ENCODE data around the gene LIPE.

LIPE gene

DNA sequence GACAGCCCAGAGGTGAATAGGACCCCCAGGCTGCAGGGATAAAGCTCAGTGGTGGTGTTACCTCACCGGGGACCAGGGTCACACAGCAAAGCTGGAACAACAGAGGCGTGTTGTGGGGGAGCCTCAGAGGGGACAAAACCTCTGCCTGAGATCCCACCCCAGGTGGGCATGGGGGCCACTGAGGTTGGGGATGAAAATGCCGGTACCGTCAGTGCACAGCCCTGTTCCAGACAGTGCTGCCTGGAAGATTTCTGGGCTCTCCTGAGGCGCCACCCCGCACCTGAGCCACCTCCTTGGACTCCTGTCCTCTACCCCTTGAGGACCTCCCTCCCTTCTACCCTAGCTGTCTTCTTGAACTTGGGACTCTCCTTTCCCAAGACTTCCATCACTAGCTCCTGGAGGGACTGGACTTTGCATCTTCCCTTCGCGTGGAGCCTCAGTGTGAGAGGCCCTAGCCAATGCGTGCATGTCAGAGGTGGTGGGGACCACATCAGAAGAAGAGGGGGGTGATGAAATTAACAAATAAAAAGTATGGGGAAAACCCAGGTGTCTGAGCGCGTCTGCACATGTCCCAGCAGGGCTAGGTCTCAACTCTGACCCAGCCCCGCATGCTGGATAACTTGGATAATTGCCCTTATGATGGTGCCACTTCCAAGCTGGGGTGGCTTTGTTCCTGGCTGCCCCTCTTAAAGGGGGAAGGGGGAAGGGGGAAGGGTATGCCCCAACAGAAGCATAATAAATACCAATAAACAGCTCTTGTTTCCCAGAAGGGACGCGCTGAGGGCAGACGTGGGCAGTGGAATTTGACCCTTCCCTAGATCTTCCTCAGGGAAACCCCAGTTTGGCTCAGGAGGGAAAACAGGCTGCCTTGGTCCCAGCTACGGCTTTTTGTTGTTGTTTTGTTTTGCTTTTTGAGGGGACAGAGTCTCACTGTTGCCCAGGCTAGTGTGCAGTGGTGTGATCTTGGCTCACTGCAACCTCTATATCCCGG, 48.7 kb downstream of the LIPE start:
- no peak for DNase-seq (ENCODE audit: low read depth)

DNA sequence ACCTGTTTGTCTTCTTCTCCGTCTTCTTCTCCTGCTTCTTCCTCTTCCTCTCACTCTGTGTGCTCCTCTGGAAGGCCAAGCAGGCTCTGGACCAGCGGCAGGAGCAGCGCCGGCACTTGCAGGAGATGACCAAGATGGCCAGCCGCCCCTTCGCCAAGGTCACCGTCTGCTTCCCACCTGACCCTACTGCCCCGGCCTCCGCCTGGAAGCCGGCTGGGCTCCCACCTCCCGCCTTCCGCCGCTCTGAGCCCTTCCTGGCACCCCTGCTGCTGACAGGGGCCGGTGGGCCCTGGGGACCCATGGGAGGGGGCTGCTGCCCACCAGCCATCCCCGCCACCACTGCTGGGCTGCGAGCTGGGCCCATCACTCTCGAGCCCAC, 51.0 kb downstream of the LIPE start:
- no peak for DNase-seq (ENCODE audit: low read depth)

- no peak for DNase-seq (ENCODE audit: low read depth)
These were observed 51.6 kb downstream of the LIPE start for GRCh38 chr19:42375415-42376176.

DNA sequence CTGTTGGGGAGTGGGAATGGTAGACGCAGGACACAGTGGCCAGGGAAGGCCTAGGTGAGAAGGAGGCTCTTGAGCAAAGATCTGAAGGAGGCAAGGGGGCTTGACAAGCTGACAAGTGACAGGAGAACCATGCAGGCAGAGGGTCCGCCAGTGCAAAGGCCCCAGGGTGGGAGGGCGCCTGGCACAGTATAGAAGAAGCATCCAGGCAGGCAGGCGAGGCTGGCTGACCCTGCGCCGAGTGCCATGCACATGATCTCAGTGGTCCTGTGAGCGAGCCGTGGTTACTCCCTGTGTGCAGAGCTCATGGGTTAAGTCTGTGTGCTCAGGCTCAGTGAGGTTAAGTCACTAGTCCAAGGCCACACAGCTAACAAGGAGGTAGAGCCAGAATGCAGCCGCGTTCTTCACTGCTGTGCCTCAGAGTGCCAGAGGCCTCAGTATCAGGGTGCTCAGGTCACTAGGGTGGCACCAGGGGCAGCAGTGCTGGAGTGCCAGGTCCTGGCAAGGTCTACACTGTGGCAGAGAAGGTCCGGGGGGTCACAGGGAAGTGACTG, 52.3 kb downstream of the LIPE start:
- DNase-seq (ENCODE audit: low read depth): no peak

DNA sequence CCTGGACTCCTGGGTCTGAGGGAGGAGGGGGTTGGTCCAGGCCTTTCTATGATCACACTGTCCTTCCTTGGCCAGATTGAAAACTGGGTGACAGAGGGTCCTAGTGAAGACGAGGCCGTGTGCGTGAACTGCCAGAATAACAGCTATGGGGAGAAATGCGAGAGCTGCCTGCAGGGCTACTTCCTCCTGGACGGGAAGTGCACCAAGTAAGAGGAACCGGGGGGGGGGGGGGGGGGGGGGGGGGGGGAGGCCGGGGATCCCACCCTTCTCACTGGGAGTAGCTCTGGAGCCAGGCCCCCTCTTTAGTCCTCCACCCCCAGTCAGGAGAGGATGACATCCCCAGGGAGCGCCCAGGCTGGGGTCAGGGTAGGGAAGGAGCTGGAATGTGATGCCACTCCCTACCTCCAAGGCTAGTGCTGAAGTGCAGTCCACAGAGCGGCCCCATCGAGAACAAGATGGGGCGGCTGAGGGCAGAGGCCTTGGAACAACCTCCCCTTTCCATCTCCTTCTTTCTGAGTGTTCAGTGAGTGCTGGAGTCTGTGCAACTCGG, 56.5 kb downstream of the LIPE start:
- no peak for DNase-seq (ENCODE audit: low read depth)

DNA sequence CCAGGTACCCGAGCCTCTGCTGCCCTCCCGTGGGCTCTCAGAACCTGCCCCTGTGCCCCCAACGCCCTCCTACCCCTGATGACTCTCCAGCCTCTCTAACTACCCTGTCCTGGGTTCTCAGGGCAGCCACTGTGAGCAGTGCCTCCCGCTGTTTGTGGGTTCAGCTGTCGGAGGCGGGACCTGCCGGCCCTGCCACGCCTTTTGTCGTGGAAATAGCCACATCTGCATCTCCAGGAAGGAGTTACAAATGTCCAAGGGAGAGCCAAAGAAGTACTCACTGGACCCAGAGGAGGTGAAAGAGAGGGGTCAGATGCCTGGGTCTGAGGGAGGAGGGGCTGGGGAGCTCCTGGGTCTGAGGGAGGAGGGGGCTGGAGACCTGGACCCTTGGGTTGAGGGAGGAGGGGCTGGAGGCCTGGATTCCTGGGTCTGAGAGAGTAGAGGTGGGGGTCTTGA, 57.1 kb downstream of the LIPE start:
- no peak for DNase-seq (ENCODE audit: low read depth)

DNA sequence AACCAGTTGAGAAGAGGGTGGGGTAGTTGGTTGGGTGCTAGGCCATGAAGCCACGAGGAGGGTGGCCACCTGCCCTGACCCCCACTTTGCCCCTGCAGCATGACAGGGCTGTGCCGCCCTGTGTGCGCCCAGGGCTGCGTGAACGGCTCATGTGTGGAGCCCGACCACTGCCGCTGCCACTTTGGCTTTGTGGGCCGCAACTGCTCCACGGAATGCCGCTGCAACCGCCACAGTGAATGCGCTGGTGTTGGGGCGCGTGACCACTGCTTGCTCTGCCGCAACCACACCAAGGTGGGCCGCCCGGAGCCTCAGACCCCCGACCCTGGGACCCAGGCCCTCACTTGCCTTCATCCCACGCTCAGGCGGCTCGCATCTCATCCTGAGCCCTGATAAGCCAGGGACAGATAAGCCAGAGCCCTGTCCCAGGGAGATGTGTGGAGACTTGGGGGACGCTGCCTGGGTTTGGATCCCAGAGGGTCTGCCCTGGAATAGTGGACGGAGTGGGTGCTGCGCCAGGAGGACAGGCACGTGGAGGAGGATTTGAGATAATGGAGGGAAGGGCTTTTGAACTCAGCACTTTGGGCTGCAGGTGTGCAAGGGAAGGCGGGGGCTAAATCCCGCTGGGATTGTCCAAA, 57.6 kb downstream of the LIPE start:
- DNase-seq (ENCODE audit: low read depth): no peak

- no peak for DNase-seq (ENCODE audit: low read depth)
These were observed 58.4 kb downstream of the LIPE start for GRCh38 chr19:42368765-42369164.

DNA sequence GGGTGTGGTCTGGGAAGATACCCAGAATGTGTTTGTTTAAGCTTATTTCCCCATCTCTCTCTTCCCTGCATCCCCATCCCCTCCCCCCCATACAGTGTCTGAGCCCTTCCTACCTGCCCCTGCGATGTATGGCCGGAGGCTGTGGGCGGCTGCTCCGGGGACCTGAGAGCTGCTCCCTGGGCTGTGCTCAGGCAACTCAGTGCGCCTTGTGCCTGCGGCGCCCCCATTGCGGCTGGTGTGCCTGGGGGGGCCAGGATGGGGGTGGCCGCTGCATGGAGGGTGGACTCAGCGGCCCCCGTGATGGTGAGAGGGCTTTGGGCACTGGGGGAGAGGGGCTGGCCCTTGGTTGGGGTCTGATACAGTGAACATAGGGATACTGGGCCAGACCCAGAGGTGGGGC, 58.8 kb downstream of the LIPE start:
- no peak for DNase-seq (ENCODE audit: low read depth)

GRCh38 chr19:42367929-42368328, 59.3 kb downstream of the LIPE start:
- no peak for DNase-seq (ENCODE audit: low read depth)

- no peak for DNase-seq (ENCODE audit: low read depth)
These were observed 60.5 kb downstream of the LIPE start for GRCh38 chr19:42366673-42367072.

DNA sequence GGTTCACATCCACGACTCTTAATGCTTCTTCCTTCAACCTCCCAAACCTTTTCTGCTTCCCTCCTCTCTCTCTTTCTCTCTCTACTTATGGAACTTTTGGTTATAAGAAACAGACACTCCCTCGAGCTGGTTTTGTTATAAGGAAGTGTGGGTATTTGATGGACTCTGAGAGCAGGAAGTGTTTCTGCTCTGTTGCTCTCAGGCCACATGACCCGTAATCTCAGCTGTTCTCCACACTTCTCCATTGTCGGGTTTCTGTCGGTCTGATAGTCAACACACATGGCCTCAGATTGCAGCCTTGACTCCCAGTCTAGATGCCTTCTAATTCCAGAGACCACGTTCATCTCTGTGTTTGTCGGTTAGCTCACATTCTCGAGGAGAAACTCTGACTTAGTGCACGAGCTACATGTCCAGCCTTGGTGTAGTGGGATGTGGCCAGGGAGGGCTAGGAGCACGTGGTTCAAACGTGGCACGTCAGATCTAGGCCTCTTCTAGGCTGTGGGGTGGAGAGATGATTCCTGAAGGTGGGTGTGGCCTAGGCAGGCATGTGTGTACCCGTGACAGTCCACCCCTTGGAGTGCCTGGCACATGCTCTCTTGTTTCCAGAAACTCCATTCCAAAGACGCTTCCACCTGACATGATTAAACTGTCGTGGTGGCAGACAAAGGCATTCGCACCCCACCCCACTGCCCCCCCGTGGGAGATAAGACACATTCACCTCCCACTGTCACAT, 63.4 kb downstream of the LIPE start:
- no peak for DNase-seq (ENCODE audit: low read depth)

DNA sequence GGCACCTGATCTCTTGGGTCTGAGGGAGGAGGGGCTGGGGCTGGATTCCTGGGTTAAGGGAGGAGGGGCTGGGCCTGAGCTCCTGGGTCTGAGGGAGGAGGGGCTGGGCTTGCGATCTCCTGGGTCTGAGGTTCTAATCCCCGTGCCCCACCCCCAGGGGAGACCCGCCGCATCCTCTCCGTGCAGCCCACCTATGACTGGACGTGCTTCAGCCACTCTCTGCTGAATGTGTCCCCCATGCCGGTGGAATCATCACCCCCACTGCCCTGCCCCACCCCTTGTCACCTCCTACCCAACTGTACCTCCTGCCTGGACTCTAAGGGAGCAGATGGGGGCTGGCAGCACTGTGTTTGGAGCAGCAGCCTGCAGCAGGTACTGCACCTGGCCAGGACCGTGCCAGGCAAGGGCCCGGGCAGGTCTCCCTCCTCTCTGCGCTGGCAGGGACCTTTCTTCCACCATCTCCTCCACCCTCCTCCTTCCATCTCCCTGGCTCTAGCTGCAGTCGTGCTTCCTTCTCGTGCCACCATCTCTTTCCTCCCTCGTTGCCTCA, 64.2 kb downstream of the LIPE start:
- no peak for DNase-seq (ENCODE audit: low read depth)

DNA sequence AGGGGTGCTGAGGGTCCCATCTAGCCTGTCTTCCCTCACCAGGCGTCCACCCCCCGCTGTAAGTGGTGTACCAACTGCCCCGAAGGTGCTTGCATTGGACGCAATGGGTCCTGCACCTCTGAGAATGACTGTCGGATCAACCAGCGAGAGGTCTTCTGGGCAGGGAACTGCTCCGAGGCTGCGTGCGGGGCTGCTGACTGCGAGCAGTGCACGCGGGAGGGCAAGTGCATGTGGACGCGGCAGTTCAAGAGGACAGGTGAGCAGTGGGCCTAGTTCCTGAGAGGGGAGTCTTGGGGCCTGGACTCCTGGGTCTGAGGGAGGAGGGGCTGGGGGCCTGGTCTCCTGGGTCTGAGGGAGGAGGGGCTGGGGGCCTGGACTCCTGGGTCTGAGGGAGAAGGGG, 64.8 kb downstream of the LIPE start:
- no peak for DNase-seq (ENCODE audit: low read depth)

GRCh38 chr19:42361545-42361910, 65.7 kb downstream of the LIPE start:
- DNase-seq (ENCODE audit: low read depth): no peak

DNA sequence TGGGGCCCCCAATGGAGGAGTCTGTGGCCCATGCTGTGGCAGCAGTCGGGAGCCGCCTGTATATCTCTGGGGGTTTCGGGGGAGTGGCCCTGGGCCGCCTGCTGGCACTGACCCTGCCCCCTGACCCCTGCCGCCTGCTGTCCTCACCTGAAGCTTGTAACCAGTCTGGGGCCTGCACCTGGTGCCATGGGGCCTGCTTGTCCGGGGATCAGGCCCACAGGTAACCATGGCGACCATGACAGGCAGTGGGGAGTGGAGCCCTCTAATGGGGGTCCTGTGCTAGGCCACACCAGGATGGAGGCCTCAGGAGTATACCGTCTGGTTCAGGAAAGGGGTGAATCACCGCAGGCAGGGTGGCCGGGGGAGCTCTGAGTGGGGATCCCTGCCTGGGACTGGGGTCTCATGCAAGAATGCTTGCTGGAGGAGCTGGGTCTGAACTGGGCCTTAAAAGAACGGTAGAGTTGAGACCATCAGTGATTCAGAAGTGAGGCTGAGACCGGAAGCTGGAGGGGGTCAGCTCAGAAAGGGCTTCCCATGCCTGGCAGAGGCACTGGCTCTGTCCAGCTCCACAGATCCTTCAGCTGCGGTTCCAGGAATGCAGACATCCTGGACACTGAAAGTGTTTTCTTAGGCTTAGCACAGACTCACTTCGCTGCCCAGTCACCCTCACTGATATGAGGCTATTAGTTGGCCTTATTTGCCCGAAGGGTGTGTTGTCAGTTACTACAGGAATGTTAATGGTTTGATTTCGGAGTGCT, 66.2 kb downstream of the LIPE start:
- no peak for DNase-seq (ENCODE audit: low read depth)

DNA sequence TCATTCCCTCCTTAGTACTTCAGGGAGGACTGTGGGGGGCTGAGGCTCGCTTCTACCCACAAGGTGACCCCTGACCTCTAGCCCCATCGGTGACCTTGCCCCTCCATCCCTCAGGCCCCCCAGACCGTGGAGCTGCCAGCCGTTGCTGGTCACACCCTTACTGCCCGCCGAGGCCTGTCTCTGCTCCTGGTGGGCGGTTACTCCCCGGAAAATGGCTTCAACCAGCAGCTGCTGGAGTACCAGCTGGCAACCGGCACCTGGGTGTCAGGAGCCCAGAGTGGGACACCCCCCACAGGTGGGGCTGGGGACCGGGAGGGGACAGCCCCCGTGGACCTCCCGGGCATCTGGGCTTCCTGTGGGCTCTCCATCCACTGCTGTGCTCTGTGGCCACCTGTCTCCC, 69.9 kb downstream of the LIPE start:
- no peak for DNase-seq (ENCODE audit: low read depth)

GRCh38 chr19:42356686-42357085, 70.5 kb downstream of the LIPE start:
- no peak for DNase-seq (ENCODE audit: low read depth)

DNA sequence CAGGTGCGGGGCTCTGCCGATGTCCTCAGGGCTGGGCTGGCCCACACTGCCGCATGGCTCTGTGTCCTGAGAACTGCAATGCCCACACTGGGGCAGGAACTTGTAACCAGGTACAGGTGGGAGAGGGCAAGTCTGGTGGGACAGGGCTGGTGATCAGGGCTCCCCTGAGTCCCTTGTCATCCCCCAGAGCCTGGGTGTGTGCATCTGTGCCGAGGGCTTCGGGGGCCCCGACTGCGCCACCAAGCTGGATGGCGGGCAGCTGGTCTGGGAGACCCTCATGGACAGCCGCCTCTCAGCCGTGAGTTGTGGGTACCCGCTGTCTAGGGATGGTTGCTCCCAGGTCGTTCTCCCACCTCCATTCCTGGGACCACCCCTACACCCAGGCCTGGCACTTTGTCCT, 71.3 kb downstream of the LIPE start:
- DNase-seq (ENCODE audit: low read depth): no peak

DNA sequence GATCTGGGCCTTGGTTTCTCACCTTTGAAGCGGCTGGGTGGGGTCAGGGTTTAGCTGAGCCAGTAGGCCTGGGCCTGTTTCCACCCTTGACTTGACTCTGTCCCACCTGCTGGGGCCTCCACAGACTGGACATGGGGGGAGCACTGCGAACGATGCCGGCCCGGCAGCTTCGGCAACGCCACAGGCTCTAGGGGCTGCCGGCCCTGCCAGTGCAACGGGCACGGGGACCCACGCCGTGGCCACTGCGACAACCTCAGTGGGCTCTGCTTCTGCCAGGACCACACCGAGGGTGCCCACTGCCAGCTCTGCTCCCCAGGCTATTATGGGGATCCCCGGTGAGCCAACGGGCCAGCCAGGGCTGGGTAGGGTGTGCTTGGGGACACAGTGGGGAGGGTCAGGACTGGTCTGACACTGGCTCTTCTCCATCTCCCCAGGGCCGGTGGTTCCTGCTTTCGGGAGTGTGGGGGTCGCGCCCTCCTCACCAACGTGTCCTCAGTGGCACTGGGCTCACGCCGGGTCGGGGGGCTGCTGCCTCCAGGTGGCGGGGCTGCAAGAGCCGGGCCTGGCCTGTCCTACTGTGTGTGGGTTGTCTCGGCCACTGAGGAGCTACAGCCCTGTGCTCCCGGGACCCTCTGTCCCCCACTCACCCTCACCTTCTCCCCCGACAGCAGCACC, 73.7 kb downstream of the LIPE start:
- no peak for DNase-seq (ENCODE audit: low read depth)

Measured in fibroblast of gingiva (primary cell).